Peyer's patch (tissue), 4 donors: ENCODE results near the gene ADISSP. TPM values are rescaled to one million over a fixed set of nuclear protein-coding genes. Genes with fewer than 3 reads are reported as not detected.

ENCODE experiments used
- DNase-seq, 3 donors: peaks; one replicate each; pipeline ENCODE4 v3.0.0-alpha.2; 2017 to 2019
- H3K27ac ChIP-seq, 4 donors: fragments of 200-600 bp; sonication (generic); one replicate each; pipeline ENCODE4 v1.5.1; 2016 to 2019
- H3K27me3 ChIP-seq, 2 donors: fragments of 200-600 bp; sonication (generic); one replicate each; pipeline ENCODE4 v1.5.1; 2019
- H3K36me3 ChIP-seq, 3 donors: fragments of 200-600 bp; sonication (generic); one replicate each; pipeline ENCODE4 v1.5.1; 2016 to 2019
- H3K4me1 ChIP-seq, 4 donors: fragments of 200-600 bp; sonication (generic); one replicate each; pipeline ENCODE4 v1.5.1; 2016 to 2019
- H3K4me3 ChIP-seq, 4 donors: fragments of 200-600 bp; sonication (generic); 1 replicate in 3 of 4; 2 replicates in 1 of 4; pipeline ENCODE4 v1.5.1; 2016 to 2019; ENCODE audit warnings: mild to moderate bottlenecking in 1 of 4
- H3K9me3 ChIP-seq, 4 donors: fragments of 200-600 bp; sonication (generic); one replicate each; pipeline ENCODE4 v1.5.1; 2016 to 2019; ENCODE audit warnings: mild to moderate bottlenecking in 1 of 4
- POLR2A ChIP-seq, 2 donors: fragments of 450-650 bp; IDR thresholded peaks; one replicate each; pipeline ENCODE4 v1.5.1; 2017; ENCODE audit warnings: antibody characterized with exemption in 2 of 2, mild to moderate bottlenecking in 2 of 2, moderate library complexity in 2 of 2
- total RNA-seq, 4 donors: library from RNA; depleted of rRNA; stranded (reverse); fragments of >200 nt; gene quantifications; one replicate each; pipeline ENCODE4 v1.1.0, GENCODE V29; 2016
- TF ChIP-seq, protein P1 (sequence below), 6 experiments: fragments of 450-650 bp in 4 of 6; fragments of 200-600 bp in 2 of 6; sonication (generic) in 1 of 6; IDR thresholded peaks; one replicate each; pipeline ENCODE4 v1.5.1; 2017 to 2019; ENCODE audit warnings: antibody characterized with exemption in 6 of 6, mild to moderate bottlenecking in 3 of 6, moderate library complexity in 1 of 6

ADISSP gene
- total RNA-seq, 4 donors from 2014 or later: 7.4 to 13.2 (median 10.2) TPM

DNA sequence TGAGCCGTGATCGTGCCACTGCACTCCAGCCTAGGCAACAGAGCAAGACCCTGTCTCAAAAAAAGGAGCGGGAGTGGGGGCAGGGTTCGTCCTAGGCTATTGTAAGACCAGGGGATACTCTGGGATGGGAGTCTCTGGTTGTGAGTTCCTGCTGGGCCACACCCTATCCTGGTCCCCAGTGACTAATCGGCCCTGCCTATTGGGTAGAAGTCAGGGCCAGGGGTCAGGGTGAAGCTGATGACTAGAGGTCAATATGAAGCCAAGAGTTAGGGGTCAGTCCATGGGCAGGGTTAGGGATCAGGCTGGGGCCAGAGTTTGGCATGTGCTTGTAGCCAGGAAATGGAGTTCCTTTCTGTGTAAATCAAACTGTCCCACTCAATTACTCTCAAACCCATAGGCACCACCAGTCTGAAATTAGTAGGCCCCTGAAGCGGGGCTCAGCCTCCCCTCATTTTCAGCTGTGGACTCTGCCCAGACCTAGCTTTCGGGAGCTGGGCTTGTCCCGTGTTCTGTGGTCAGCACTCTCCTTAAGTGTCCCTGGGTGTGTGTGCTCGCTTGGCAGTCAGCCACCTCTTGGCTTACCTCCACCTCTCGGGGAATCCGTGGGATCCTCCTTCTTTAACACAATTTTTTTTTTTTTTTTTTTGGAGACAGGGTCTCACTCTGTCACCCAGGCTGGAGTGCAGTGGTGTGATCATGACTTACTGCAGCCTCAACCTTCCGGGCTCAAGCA, 33.3 kb downstream of the ADISSP start:
- no peak for TF ChIP-seq POLR2A (IDR thresholded peaks at IDR 0.05)
- TF ChIP-seq, protein P1, sequence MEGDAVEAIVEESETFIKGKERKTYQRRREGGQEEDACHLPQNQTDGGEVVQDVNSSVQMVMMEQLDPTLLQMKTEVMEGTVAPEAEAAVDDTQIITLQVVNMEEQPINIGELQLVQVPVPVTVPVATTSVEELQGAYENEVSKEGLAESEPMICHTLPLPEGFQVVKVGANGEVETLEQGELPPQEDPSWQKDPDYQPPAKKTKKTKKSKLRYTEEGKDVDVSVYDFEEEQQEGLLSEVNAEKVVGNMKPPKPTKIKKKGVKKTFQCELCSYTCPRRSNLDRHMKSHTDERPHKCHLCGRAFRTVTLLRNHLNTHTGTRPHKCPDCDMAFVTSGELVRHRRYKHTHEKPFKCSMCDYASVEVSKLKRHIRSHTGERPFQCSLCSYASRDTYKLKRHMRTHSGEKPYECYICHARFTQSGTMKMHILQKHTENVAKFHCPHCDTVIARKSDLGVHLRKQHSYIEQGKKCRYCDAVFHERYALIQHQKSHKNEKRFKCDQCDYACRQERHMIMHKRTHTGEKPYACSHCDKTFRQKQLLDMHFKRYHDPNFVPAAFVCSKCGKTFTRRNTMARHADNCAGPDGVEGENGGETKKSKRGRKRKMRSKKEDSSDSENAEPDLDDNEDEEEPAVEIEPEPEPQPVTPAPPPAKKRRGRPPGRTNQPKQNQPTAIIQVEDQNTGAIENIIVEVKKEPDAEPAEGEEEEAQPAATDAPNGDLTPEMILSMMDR (IDR thresholded peaks at IDR 0.05): no peak
- H3K4me3 ChIP-seq: no peak overlapping the region

GRCh38 chr20:3733119-3733995, 34.2 kb downstream of the ADISSP start:
- no peak for DNase-seq
- H3K27ac ChIP-seq: peak overlapping the region in 2 of 4 donors; percentile 35 to 46
- no peak for TF ChIP-seq POLR2A (IDR thresholded peaks at IDR 0.05)
- TF ChIP-seq, protein P1 (IDR thresholded peaks at IDR 0.05): no peak

More for the DNA sequence above, 33.3 kb downstream of the ADISSP start:
- Histone ChIP-seq H3K9me3 (no peaks in the 10 kb centered on the region), H3K36me3 (no peaks in the 10 kb centered on the region), H3K27me3 (peaks cover 0 to 5% of the 10 kb centered on the region in 2 donors), H3K27ac (peak overlapping the region in 1 of 4 donors; percentile 46), H3K4me1 (peaks cover 0 to 20% (median 0%) of the 10 kb centered on the region in 4 donors)
- peak in 1 of 3 donors; percentile 56 for DNase-seq

DNA sequence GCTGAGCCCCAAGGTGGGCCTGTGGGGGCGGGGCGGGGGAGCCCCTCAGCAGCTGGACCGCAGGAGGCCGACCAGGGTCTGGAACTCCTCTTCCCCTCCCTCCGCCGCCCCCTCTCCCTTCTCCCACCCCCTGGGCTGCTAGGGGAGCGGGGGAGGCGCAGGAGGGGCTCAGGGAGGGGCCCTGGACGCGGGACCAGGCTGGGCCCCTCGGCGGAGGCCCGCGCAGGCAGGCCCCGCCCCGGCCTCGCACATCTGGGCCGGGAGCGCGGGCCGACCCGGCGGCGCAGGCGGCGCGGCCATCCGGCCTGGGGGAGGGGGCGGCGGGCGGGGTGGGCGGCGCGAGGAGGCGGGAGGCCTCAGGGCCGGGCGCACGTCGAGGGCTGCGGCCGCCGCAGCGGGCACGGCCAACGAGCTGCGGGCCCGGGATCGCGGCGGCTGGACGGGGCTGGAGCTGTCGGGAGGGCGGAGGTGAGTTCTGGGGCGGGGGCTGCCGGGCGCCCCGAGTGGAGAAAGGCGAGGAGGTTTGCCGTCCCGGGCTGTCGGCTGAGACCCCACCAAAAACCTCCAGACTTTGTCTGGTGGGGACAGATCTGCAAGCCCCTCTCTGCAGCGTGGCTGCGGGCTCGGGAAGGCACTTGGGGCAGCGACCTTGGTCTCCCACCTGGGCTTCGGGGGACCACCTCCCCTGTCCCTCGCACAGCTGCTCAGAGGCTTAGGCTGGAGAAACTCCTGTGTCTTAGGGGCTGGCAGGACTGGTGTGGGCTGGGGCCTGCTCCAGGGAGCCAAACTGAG, 35.0 kb downstream of the ADISSP start, which contains the start of gene HSPA12B:
Gene HSPA12B, plus strand, starts transcription at position 359 of the 792 bp plus-strand sequence. CDS start 5,990 bp downstream, outside the sequence.
- Histone ChIP-seq H3K4me3 (peak within 1 kb of the TSS in 3 of 4 donors; percentile 12 to 38 (median 38)), H3K27ac (peak within 1 kb of the TSS in 2 of 4 donors; percentile 35 to 46)

More at GRCh38 chr20:3733119-3733995, 34.2 kb downstream of the ADISSP start:
- peaks cover 0 to 5% of the 10 kb centered on the region in 2 donors for H3K27me3 ChIP-seq
- H3K4me3 ChIP-seq: peak overlapping the region in 3 of 4 donors; percentile 12 to 38 (median 38)
- no peaks in the 10 kb centered on the region for H3K9me3 ChIP-seq
- H3K4me1 ChIP-seq: peaks cover 0 to 20% (median 0%) of the 10 kb centered on the region in 4 donors
- no peaks in the 10 kb centered on the region for H3K36me3 ChIP-seq

DNA sequence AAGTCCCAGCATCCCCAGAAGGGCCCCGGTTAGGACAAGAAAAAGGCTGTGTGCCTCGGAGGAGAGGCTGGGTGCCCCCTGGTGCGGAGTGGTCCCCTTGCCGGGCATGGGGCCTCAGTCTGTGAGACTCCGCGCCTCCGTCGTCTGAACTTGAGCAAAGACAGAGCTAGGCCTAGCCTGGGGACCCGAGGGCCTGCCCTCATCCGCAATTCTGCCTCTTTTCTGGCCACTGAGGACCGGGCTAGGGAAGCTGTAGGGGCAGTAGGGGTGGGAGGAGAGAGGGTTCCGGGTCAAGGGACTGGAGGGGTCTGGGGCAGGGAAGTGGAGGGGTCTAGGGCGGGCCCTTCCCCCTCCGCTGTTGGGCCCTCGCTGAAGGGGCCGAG, 35.6 kb downstream of the ADISSP start:
- peaks cover 0 to 5% of the 10 kb centered on the region in 2 donors for H3K27me3 ChIP-seq
- H3K4me1 ChIP-seq: peaks cover 0 to 20% (median 0%) of the 10 kb centered on the region in 4 donors
- no peak for DNase-seq
- H3K9me3 ChIP-seq: no peaks in the 10 kb centered on the region
- TF ChIP-seq, protein P1 (IDR thresholded peaks at IDR 0.05): no peak
- no peak for TF ChIP-seq POLR2A (IDR thresholded peaks at IDR 0.05)
- peak overlapping the region in 1 of 4 donors; percentile 46 for H3K27ac ChIP-seq
- H3K4me3 ChIP-seq: no peak overlapping the region
- no peaks in the 10 kb centered on the region for H3K36me3 ChIP-seq

More for the DNA sequence above, 35.0 kb downstream of the ADISSP start, which contains the start of gene HSPA12B:
- peaks cover 0 to 20% (median 0%) of the 10 kb centered on the region in 4 donors for H3K4me1 ChIP-seq
- DNase-seq: no peak
- no peaks in the 10 kb centered on the region for H3K9me3 ChIP-seq
- H3K36me3 ChIP-seq: no peaks in the 10 kb centered on the region
- H3K27me3 ChIP-seq: peaks cover 0 to 5% of the 10 kb centered on the region in 2 donors
- TF ChIP-seq, protein P1 (IDR thresholded peaks at IDR 0.05): no peak
